ENCODE data around the gene MICAL3.
"Not testable (repeated sequence)": the region's sequence is repeated elsewhere in the genome, so short reads cannot be mapped to it uniquely, and the experiment has no call there.

DNA sequence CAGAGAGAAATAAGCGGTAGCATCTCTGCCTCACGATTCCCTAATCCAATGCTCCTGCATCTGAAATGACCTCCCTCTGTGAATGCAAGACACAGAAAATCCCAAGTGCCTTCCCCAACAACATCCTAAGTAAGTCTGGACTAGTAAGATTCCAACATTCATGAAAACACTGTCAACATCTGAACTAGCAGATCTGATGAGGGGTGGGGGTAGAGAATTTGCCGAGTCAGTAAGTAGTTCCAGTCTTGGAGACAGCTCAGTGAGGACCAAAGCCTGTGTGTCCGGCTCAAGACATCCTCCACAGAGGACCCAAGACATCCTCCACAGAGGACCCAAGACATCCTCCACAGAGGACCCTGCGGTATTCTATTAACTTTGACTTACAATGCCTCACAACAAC is 259.5 kb downstream of the MICAL3 start:
- not testable (repeated sequence) for TF ChIP-seq POLR2A, CTCF (IDR thresholded peaks at IDR 0.05)

Measured in testis (tissue), 2 donors.